ENCODE data around the gene UBB.

- TF ChIP-seq, protein P1, sequence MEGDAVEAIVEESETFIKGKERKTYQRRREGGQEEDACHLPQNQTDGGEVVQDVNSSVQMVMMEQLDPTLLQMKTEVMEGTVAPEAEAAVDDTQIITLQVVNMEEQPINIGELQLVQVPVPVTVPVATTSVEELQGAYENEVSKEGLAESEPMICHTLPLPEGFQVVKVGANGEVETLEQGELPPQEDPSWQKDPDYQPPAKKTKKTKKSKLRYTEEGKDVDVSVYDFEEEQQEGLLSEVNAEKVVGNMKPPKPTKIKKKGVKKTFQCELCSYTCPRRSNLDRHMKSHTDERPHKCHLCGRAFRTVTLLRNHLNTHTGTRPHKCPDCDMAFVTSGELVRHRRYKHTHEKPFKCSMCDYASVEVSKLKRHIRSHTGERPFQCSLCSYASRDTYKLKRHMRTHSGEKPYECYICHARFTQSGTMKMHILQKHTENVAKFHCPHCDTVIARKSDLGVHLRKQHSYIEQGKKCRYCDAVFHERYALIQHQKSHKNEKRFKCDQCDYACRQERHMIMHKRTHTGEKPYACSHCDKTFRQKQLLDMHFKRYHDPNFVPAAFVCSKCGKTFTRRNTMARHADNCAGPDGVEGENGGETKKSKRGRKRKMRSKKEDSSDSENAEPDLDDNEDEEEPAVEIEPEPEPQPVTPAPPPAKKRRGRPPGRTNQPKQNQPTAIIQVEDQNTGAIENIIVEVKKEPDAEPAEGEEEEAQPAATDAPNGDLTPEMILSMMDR (IDR thresholded peaks at IDR 0.05; ENCODE audit: insufficient read depth, low read length): no peak
- TF ChIP-seq SPI1 (IDR thresholded peaks at IDR 0.05; ENCODE audit: borderline replicate concordance, low read depth): no peak
- TF ChIP-seq POLR2AphosphoS5 (IDR thresholded peaks at IDR 0.05; ENCODE audit: low read depth): no peak
- TF ChIP-seq GABPA (IDR thresholded peaks at IDR 0.05; ENCODE audit: low read depth): no peak
Observed at GRCh38 chr17:16352303-16352666, 28.6 kb upstream of the UBB start.
